ENCODE data around the gene DHRS12.

- TF ChIP-seq, protein P1, sequence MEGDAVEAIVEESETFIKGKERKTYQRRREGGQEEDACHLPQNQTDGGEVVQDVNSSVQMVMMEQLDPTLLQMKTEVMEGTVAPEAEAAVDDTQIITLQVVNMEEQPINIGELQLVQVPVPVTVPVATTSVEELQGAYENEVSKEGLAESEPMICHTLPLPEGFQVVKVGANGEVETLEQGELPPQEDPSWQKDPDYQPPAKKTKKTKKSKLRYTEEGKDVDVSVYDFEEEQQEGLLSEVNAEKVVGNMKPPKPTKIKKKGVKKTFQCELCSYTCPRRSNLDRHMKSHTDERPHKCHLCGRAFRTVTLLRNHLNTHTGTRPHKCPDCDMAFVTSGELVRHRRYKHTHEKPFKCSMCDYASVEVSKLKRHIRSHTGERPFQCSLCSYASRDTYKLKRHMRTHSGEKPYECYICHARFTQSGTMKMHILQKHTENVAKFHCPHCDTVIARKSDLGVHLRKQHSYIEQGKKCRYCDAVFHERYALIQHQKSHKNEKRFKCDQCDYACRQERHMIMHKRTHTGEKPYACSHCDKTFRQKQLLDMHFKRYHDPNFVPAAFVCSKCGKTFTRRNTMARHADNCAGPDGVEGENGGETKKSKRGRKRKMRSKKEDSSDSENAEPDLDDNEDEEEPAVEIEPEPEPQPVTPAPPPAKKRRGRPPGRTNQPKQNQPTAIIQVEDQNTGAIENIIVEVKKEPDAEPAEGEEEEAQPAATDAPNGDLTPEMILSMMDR (IDR thresholded peaks at IDR 0.05) = no peak
- TF ChIP-seq POLR2A (IDR thresholded peaks at IDR 0.05) = no peak
- no peak for TF ChIP-seq POLR2AphosphoS5 (IDR thresholded peaks at IDR 0.05)
Observed at GRCh38 chr13:51823863-51824262, 19.9 kb upstream of the DHRS12 start.
